NCI-H69 (cell line): ENCODE measurements around the gene UGT1A1.

Experiments
- DNase-seq: peaks from one replicate; lab custom pipeline; 2025; lab: John Stamatoyannopoulos, UW

The UGT1A1 gene

GRCh38 chr2:233758141-233758540 is 1.9 kb upstream of the UGT1A1 start:
- no peak for DNase-seq

GRCh38 chr2:233758849-233759248 is 1.2 kb upstream of the UGT1A1 start:
- no peak for DNase-seq

GRCh38 chr2:233761040-233761769 is 1.1 kb downstream of the UGT1A1 start:
- DNase-seq = no peak

GRCh38 chr2:233764264-233764663 is 4.2 kb downstream of the UGT1A1 start:
- no peak for DNase-seq

GRCh38 chr2:233764761-233765160 is 4.7 kb downstream of the UGT1A1 start:
- no peak for DNase-seq

GRCh38 chr2:233766416-233766815 is 6.3 kb downstream of the UGT1A1 start:
- DNase-seq = no peak

- DNase-seq = no peak
Measured at GRCh38 chr2:233768076-233768475, 8.0 kb downstream of the UGT1A1 start.

- no peak for DNase-seq
Measured at GRCh38 chr2:233769260-233769659, 9.2 kb downstream of the UGT1A1 start.

- DNase-seq = no peak
Measured at GRCh38 chr2:233772153-233772552, 12.1 kb downstream of the UGT1A1 start.

- DNase-seq = peak; percentile 1
Measured at GRCh38 chr2:233772583-233772982, 12.5 kb downstream of the UGT1A1 start.

- DNase-seq = no peak
Measured at GRCh38 chr2:233773854-233774253, 13.8 kb downstream of the UGT1A1 start.

- no peak for DNase-seq
Measured at GRCh38 chr2:233775414-233775813, 15.3 kb downstream of the UGT1A1 start.

- no peak for DNase-seq
Measured at GRCh38 chr2:233778030-233778429, 18.0 kb downstream of the UGT1A1 start, which contains the start of gene MROH2A. MROH2A (plus strand) TSS chr2:233778330; CDS start chr2:233779359, 1,029 bp downstream.

GRCh38 chr2:233779722-233780121 is 19.7 kb downstream of the UGT1A1 start:
- no peak for DNase-seq

- no peak for DNase-seq
Measured at GRCh38 chr2:233780771-233781170, 20.7 kb downstream of the UGT1A1 start.

- no peak for DNase-seq
Measured at GRCh38 chr2:233789554-233789953, 29.5 kb downstream of the UGT1A1 start.

- DNase-seq = no peak
Measured at GRCh38 chr2:233791151-233791882, 31.2 kb downstream of the UGT1A1 start.

GRCh38 chr2:233791883-233792329 is 31.8 kb downstream of the UGT1A1 start:
- DNase-seq = no peak

GRCh38 chr2:233792720-233793119 is 32.6 kb downstream of the UGT1A1 start:
- no peak for DNase-seq

- DNase-seq = no peak
Measured at GRCh38 chr2:233793465-233794127, 33.5 kb downstream of the UGT1A1 start.

GRCh38 chr2:233794128-233794658 is 34.1 kb downstream of the UGT1A1 start:
- DNase-seq = no peak

GRCh38 chr2:233795735-233796171 is 35.7 kb downstream of the UGT1A1 start:
- no peak for DNase-seq
